ENCODE results near the gene KLC1. TPM values are rescaled to one million over a fixed set of nuclear protein-coding genes. Genes with fewer than 3 reads are reported as not detected.

The KLC1 gene
- total and polyA plus RNA-seq, 2 of the 8 experiments (the other 6 are each of a cell fraction or from before 2014, with no cell fraction given) = 84.6 to 134 TPM

GRCh38 chr14:103659631-103660030 lies 30.6 kb downstream of the KLC1 start:
- FAIRE-seq (no peak), DNase-seq (ENCODE audit: low read depth in 1 of 2, low spot score in 2 of 2) (no peak)
- H2BK120ac ChIP-seq (replicated peaks; ENCODE audit: low read depth, low read length) = no peak overlapping the region
- H4K20me1 ChIP-seq (replicated peaks in 1 of 2; ENCODE audit: control insufficient read depth in 1 of 2, insufficient read depth in 2 of 2, low read length in 2 of 2) = peaks cover 2 to 4% of the 10 kb centered on the region in 2 experiments
- no peak overlapping the region for H3K14ac ChIP-seq (ENCODE audit: insufficient read length)
- no peak overlapping the region for H3K4ac ChIP-seq (replicated peaks; ENCODE audit: insufficient read length, low read depth, low read length)
- no peak overlapping the region for H3K56ac ChIP-seq (replicated peaks; ENCODE audit: insufficient read length, low read depth, low read length)
- no peak overlapping the region for H2AFZ ChIP-seq (ENCODE audit: low read length)
- no peaks in the 10 kb centered on the region; a peak in 1 of 4 replicates for H3K79me2 ChIP-seq (ENCODE audit: control insufficient read depth in 1 of 2, insufficient read depth in 2 of 2, low read length in 2 of 2)
- no peak overlapping the region for H3K23ac ChIP-seq (ENCODE audit: insufficient read length)
- WGBS, 2 experiments (ENCODE audit: extremely low coverage in 1 of 2, insufficient coverage in 1 of 2, insufficient read length in 1 of 2, insufficient replicate concordance in 2 of 2, low coverage in 1 of 2, low lambda C conversion rate in 2 of 2, missing lambda C conversion rate in 1 of 2) = 77% methylated on average over 7 of the region's 7 CpGs; no CpG with 5 or more reads in 1 of the 2 experiments
- H3K9me3 ChIP-seq (ENCODE audit: insufficient read depth in 2 of 2, low read depth in 1 of 2, low read length in 1 of 2) = no peaks in the 10 kb centered on the region; a peak in 1 of 4 replicates
- H3K4me1 ChIP-seq (replicated peaks in 1 of 4; ENCODE audit: control insufficient read depth in 3 of 4, insufficient read depth in 4 of 4, low read length in 3 of 4) = no peaks in the 10 kb centered on the region
- H3K4me3 ChIP-seq (ENCODE audit: extremely low read depth in 1 of 4, insufficient read depth in 2 of 4, low read depth in 3 of 4, low read length in 4 of 4) = no peak overlapping the region
- H2BK5ac ChIP-seq (ENCODE audit: low read depth, low read length) = no peak overlapping the region
- H2BK20ac ChIP-seq (ENCODE audit: low read length) = no peak overlapping the region
- H3K9ac ChIP-seq (replicated peaks in 1 of 4; ENCODE audit: extremely low read depth in 1 of 4, low read depth in 3 of 4, low read length in 3 of 4) = no peak overlapping the region
- CTCF ChIA-PET (ENCODE audit: partially characterized antibody) = interaction anchor here (1.0 to 1.6 kb wide), 4 partner anchors 13 to 87 kb away, joined by 3 to 7 read pairs (median 3); no protein-coding TSS in a partner anchor
- H4K5ac ChIP-seq (ENCODE audit: insufficient read length, low read depth, low read length) = no peak overlapping the region
- no peaks in the 10 kb centered on the region for H3K23me2 ChIP-seq (ENCODE audit: low read depth, low read length)
- no peak overlapping the region for H4K91ac ChIP-seq (replicated peaks; ENCODE audit: insufficient read length, low read length)
- no peak overlapping the region for H3K4me2 ChIP-seq (ENCODE audit: insufficient read depth in 1 of 2, low read depth in 2 of 2, low read length in 2 of 2)
- no peaks in the 10 kb centered on the region for H3K27me3 ChIP-seq (replicated peaks in 1 of 4; ENCODE audit: control insufficient read depth in 3 of 4, extremely low read depth in 1 of 4, insufficient read depth in 3 of 4, low read length in 3 of 4)
- H3K27ac ChIP-seq (ENCODE audit: low read depth, low read length) = no peak overlapping the region
- H3K18ac ChIP-seq (ENCODE audit: extremely low read depth, low read length) = no peak overlapping the region
- H3K36me3 ChIP-seq (ENCODE audit: control insufficient read depth in 2 of 4, insufficient read depth in 4 of 4, low read length in 3 of 4) = peaks cover 22 to 76% (median 54%) of the 10 kb centered on the region in 4 experiments
- H2BK15ac ChIP-seq (ENCODE audit: low read length) = no peak overlapping the region
- H2AK5ac ChIP-seq (ENCODE audit: low read depth, low read length) = no peak overlapping the region
- peaks cover 10% of the 10 kb centered on the region; the same call in 1 of the 2 replicates for H3K79me1 ChIP-seq (ENCODE audit: low read depth, low read length)
- no peak overlapping the region for H4K8ac ChIP-seq (ENCODE audit: extremely low read depth, insufficient read depth, low read length)
- POLR2A ChIA-PET (ENCODE audit: partially characterized antibody) = no interaction called here
- H2BK12ac ChIP-seq (ENCODE audit: low read depth, low read length) = no peak overlapping the region
- TF ChIP-seq CTCF (IDR thresholded peaks at IDR 0.05; ENCODE audit: control extremely low read depth in 1 of 3, insufficient read depth in 1 of 3, low read depth in 1 of 3, low read length in 3 of 3) = no peak
- no peak for TF ChIP-seq ASH2L (IDR thresholded peaks at IDR 0.05; ENCODE audit: low read length)
- no peak for TF ChIP-seq JUN (IDR thresholded peaks at IDR 0.05; ENCODE audit: low read depth, low read length)
- TF ChIP-seq POLR2AphosphoS5 (IDR thresholded peaks at IDR 0.05; ENCODE audit: low read depth, low read length) = no peak
